ENCODE data around the gene PTH1R.
A peak's percentile ranks its signal among the peaks of the same experiment; 100 is the strongest.
"Not testable (repeated sequence)": the region's sequence is repeated elsewhere in the genome, so short reads cannot be mapped to it uniquely, and the experiment has no call there.

Gene PTH1R

GRCh38 chr3:46899151-46900006 lies 21.9 kb downstream of the PTH1R start:
- DNase-seq (ENCODE audit: low read depth in 2 of 2), result no peak

- DNase-seq (ENCODE audit: low read depth in 2 of 2), result no peak
These were observed 22.4 kb downstream of the PTH1R start for GRCh38 chr3:46900007-46900292.

- DNase-seq (ENCODE audit: low read depth in 2 of 2), result no peak
These were observed 22.8 kb downstream of the PTH1R start for GRCh38 chr3:46900356-46900755.

- no peak for DNase-seq (ENCODE audit: low read depth in 2 of 2)
These were observed 23.5 kb downstream of the PTH1R start for GRCh38 chr3:46901061-46901460.

- no peak for DNase-seq (ENCODE audit: low read depth in 2 of 2)
These were observed 24.2 kb downstream of the PTH1R start for GRCh38 chr3:46901591-46902187.

- no peak for DNase-seq (ENCODE audit: low read depth in 2 of 2)
These were observed 24.7 kb downstream of the PTH1R start for GRCh38 chr3:46902188-46902631.

GRCh38 chr3:46903341-46904302 lies 26.1 kb downstream of the PTH1R start:
- DNase-seq (ENCODE audit: low read depth in 2 of 2), result no peak

GRCh38 chr3:46904303-46905212 lies 27.0 kb downstream of the PTH1R start:
- no peak for DNase-seq (ENCODE audit: low read depth in 2 of 2)

- DNase-seq (ENCODE audit: low read depth in 2 of 2), result no peak
These were observed 27.7 kb downstream of the PTH1R start for GRCh38 chr3:46905213-46905560.

GRCh38 chr3:46905661-46906451 lies 28.3 kb downstream of the PTH1R start:
- DNase-seq (ENCODE audit: low read depth in 2 of 2), result no peak

- no peak for DNase-seq (ENCODE audit: low read depth in 2 of 2)
These were observed 29.0 kb downstream of the PTH1R start for GRCh38 chr3:46906471-46907058.

- no peak for DNase-seq (ENCODE audit: low read depth in 2 of 2)
These were observed 29.8 kb downstream of the PTH1R start for GRCh38 chr3:46907271-46907670.

GRCh38 chr3:46907960-46908293 lies 30.4 kb downstream of the PTH1R start:
- no peak for DNase-seq (ENCODE audit: low read depth in 2 of 2)

GRCh38 chr3:46908294-46908985 lies 30.9 kb downstream of the PTH1R start:
- DNase-seq (ENCODE audit: low read depth in 2 of 2), result no peak

- DNase-seq (ENCODE audit: low read depth in 2 of 2), result no peak
These were observed 31.5 kb downstream of the PTH1R start for GRCh38 chr3:46908986-46909534.

- peak; percentile 78 to 80 for DNase-seq (ENCODE audit: low read depth in 2 of 2)
These were observed 32.1 kb downstream of the PTH1R start for GRCh38 chr3:46909535-46910161.

- DNase-seq (ENCODE audit: low read depth in 2 of 2), result no peak
These were observed 32.7 kb downstream of the PTH1R start for GRCh38 chr3:46910166-46910760.

- not testable (repeated sequence) for DNase-seq (ENCODE audit: low read depth in 2 of 2)
These were observed 33.4 kb downstream of the PTH1R start for GRCh38 chr3:46910914-46911313.

All from stimulated activated CD4-positive, alpha-beta T cell treated with anti-CD3 and anti-CD28 coated beads, Interleukin-4, amount 100 ng/mL, for 48 hours (primary cell).